DOHH2 (cell line): ENCODE measurements around the gene C4A.

Experiments used
- EZH2phosphoT487 ChIP-seq: fragments of 200-600 bp; sonication (generic); IDR thresholded peaks from 2 replicates; pipeline ENCODE4 v1.6.1; 2017; ENCODE audit warnings: borderline replicate concordance, mild to moderate bottlenecking, antibody characterized with exemption, low read length, moderate library complexity, mixed read lengths
- TF ChIP-seq, protein P1 (sequence below): fragments of 200-600 bp; sonication (generic); IDR thresholded peaks from one replicate; pipeline ENCODE4 v1.5.1; 2014; ENCODE audit warnings: antibody characterized with exemption, mild to moderate bottlenecking, low read depth, low read length; ENCODE audit not compliant: poor library complexity, severe bottlenecking

DNA sequence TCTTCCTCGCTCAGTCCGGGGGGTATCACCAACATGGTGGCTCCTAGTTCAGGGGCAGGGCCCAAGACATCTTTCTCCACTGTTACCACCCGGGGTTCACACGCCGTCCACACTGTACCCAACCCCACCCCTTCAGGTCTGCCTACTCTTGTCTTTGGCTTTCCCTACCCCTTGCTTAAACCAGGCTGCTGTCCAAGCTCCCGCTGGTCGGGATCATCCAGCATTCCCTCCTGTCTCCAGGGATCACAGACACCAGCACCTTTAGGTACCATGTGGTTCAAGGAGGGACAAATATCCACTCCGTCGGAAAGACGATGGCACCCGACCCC is 23.5 kb upstream of the C4A start:
- TF ChIP-seq, protein P1, sequence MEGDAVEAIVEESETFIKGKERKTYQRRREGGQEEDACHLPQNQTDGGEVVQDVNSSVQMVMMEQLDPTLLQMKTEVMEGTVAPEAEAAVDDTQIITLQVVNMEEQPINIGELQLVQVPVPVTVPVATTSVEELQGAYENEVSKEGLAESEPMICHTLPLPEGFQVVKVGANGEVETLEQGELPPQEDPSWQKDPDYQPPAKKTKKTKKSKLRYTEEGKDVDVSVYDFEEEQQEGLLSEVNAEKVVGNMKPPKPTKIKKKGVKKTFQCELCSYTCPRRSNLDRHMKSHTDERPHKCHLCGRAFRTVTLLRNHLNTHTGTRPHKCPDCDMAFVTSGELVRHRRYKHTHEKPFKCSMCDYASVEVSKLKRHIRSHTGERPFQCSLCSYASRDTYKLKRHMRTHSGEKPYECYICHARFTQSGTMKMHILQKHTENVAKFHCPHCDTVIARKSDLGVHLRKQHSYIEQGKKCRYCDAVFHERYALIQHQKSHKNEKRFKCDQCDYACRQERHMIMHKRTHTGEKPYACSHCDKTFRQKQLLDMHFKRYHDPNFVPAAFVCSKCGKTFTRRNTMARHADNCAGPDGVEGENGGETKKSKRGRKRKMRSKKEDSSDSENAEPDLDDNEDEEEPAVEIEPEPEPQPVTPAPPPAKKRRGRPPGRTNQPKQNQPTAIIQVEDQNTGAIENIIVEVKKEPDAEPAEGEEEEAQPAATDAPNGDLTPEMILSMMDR = no peak
- no peak for TF ChIP-seq EZH2phosphoT487
